Fibroblast of peridontal ligament (primary cell): Measurements from ENCODE around the gene TXNDC2.
"Not testable (repeated sequence)": the region's sequence is repeated elsewhere in the genome, so short reads cannot be mapped to it uniquely, and the experiment has no call there.

Experiments
- DNase-seq: peaks from one replicate; pipeline ENCODE4 v3.0.0-alpha.2; 2010; ENCODE audit errors: extremely low read depth

TXNDC2 gene

GRCh38 chr18:9884090-9884489 lies 1.7 kb upstream of the TXNDC2 start:
- DNase-seq = no peak

GRCh38 chr18:9884532-9885140 lies 1.1 kb upstream of the TXNDC2 start:
- DNase-seq = no peak

- DNase-seq = no peak
These were observed 204 bp downstream of the TXNDC2 start for GRCh38 chr18:9886005-9886348.

- no peak for DNase-seq
These were observed 2.2 kb downstream of the TXNDC2 start for GRCh38 chr18:9887992-9888391.

GRCh38 chr18:9890196-9890595 lies 4.4 kb downstream of the TXNDC2 start:
- DNase-seq = no peak

- no peak for DNase-seq
These were observed 5.2 kb downstream of the TXNDC2 start for GRCh38 chr18:9890957-9891356.

GRCh38 chr18:9891515-9891914 lies 5.7 kb downstream of the TXNDC2 start:
- peak; percentile 26 for DNase-seq

GRCh38 chr18:9894454-9895068 lies 8.8 kb downstream of the TXNDC2 start:
- no peak for DNase-seq

GRCh38 chr18:9897129-9897528 lies 11.4 kb downstream of the TXNDC2 start:
- DNase-seq = no peak

- DNase-seq = not testable (repeated sequence)
These were observed 12.1 kb downstream of the TXNDC2 start for GRCh38 chr18:9897787-9898291.

- no peak for DNase-seq
These were observed 13.2 kb downstream of the TXNDC2 start for GRCh38 chr18:9898792-9899549.

- not testable (repeated sequence) for DNase-seq
These were observed 13.8 kb downstream of the TXNDC2 start for GRCh38 chr18:9899550-9899930.

- DNase-seq = no peak
These were observed 14.9 kb downstream of the TXNDC2 start for GRCh38 chr18:9900699-9901098.

- peak; percentile 55 for DNase-seq
These were observed 15.6 kb downstream of the TXNDC2 start for GRCh38 chr18:9901377-9901776.

- DNase-seq = not testable (repeated sequence)
These were observed 16.5 kb downstream of the TXNDC2 start for GRCh38 chr18:9902264-9902663.

- DNase-seq = no peak
These were observed 17.1 kb downstream of the TXNDC2 start for GRCh38 chr18:9902832-9903231.

GRCh38 chr18:9905401-9905922 lies 19.7 kb downstream of the TXNDC2 start:
- peak; percentile 37 for DNase-seq

GRCh38 chr18:9906481-9906880 lies 20.7 kb downstream of the TXNDC2 start:
- DNase-seq = no peak

- DNase-seq = no peak
These were observed 22.1 kb downstream of the TXNDC2 start for GRCh38 chr18:9907867-9908266.

- DNase-seq = no peak
These were observed 24.3 kb downstream of the TXNDC2 start for GRCh38 chr18:9910071-9910470.

GRCh38 chr18:9910661-9911060 lies 24.9 kb downstream of the TXNDC2 start:
- DNase-seq = no peak

GRCh38 chr18:9911226-9911625 lies 25.5 kb downstream of the TXNDC2 start:
- no peak for DNase-seq

- not testable (repeated sequence) for DNase-seq
These were observed 26.5 kb downstream of the TXNDC2 start for GRCh38 chr18:9912285-9912684.
